CD4-positive, alpha-beta T cell treated with Interleukin-1 beta for 1 hour (primary cell): ENCODE results near the gene CEP135.
A peak's percentile ranks its signal among the peaks of the same experiment; 100 is the strongest.
"Not testable (repeated sequence)": the region's sequence is repeated elsewhere in the genome, so short reads cannot be mapped to it uniquely, and the experiment has no call there.

Experiments
- DNase-seq, 2 donors: peaks; one replicate each; pipeline ENCODE4 v3.0.0-alpha.2; 2020 to 2022

CEP135 gene

GRCh38 chr4:55941881-55942396 lies 6.8 kb upstream of the CEP135 start:
- no peak for DNase-seq

GRCh38 chr4:55947254-55947882 lies 1.4 kb upstream of the CEP135 start:
- peak in 1 of 2 donors; percentile 51 for DNase-seq

- peak; percentile 62 to 78 for DNase-seq
These were observed 626 bp upstream of the CEP135 start for GRCh38 chr4:55947912-55948725.

GRCh38 chr4:55949482-55949802 lies 697 bp downstream of the CEP135 start:
- no peak for DNase-seq

DNA sequence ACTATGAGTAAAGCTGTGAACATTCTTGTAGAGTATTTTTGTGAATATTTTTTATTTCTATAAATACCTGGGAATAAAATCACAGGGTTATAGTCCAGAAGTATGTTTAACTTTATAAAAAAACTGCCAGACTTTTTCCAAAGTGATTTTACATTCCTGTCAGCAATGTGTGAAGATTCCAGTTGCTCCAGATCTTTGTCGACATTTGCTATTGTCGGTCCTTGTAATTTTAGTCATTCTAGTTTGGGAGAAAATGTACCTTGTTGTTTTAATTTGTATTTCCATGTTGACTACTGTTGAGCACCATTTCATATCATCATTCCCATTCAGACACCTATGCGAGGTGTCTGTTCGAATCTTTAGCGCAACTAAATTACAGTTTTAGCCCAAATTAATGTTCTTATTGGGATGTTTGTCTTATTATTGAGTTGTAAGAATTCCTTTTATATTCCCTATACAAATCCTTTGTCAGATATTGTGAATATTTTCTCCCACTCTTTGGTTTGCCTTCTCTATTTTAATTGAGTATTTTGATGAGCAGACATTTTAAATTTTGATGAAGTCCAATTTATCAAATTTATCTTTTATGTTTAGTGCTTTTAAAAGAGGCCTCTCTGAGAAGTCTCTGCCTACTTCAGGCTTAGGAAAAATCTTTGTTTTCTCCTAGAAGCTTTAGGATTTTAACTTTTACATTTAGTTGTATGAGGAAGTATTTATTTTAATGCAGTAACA lies 2.6 kb downstream of the CEP135 start:
- DNase-seq, result no peak

GRCh38 chr4:55955710-55956109 lies 7.0 kb downstream of the CEP135 start:
- no peak for DNase-seq

- DNase-seq, result no peak
These were observed 10.9 kb downstream of the CEP135 start for GRCh38 chr4:55959655-55960054.

DNA sequence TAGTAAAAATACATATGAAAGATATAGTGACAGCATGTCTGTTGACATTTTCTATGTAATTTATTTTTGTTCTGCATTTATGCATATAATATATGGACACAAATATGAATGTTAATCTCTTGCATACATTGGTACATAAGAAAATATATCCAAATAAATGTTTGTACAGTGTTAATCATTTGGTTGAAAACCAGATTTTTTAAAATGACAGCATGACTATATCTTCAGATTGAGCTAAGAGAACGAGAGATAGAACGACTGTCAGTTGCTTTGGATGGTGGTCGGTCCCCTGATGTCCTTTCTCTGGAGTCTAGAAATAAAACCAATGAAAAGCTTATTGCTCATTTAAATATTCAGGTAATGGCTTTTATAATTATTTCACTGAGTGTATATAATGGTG lies 15.3 kb downstream of the CEP135 start:
- DNase-seq, result no peak

- DNase-seq, result no peak
These were observed 16.8 kb downstream of the CEP135 start for GRCh38 chr4:55965585-55965984.

DNA sequence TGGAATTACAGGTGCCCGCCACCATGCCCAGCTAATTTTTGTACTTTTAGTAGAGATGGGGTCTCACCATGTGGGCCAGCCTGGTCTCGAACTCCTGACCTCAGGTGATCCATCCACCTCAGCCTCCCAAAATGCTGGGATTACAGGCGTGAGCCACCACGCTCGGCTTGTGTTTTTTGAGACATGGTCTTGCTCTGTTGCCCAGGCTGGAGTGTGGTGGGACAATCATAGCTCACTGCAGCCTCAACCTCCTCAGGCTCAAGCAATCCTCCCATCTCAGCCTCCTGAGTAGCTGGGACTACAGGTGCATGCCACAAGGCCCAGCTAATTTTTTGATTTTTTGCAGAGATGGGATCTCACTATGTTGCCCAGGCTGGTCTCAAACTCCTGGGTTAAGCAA lies 17.6 kb downstream of the CEP135 start:
- not testable (repeated sequence) for DNase-seq

- DNase-seq, result no peak
These were observed 18.6 kb downstream of the CEP135 start for GRCh38 chr4:55967376-55967775.

- DNase-seq, result no peak
These were observed 24.9 kb downstream of the CEP135 start for GRCh38 chr4:55973650-55974049.

- DNase-seq, result no peak
These were observed 29.1 kb downstream of the CEP135 start for GRCh38 chr4:55977811-55978210.

DNA sequence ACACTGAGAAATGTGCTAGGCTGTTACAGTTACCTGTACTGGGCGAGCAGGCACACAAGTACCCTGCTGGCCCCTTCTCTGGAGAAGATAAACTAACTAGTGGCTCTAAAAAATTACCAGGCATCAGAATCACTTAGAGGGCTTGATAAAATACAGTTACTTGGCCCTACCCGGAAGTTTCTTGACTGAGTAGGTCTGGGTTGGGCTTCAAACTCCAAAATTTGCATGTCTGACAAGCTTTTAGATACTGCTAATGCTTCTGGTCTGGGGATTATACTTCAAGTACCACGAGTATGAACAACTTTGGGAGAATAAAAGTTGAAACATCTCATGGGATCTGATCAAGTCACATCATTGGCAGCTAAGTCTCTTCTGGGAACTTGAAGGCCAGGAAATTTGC lies 30.8 kb downstream of the CEP135 start:
- no peak for DNase-seq

GRCh38 chr4:55980725-55981124 lies 32.0 kb downstream of the CEP135 start:
- DNase-seq, result no peak

GRCh38 chr4:55982976-55983375 lies 34.2 kb downstream of the CEP135 start:
- DNase-seq, result no peak

- no peak for DNase-seq
These were observed 41.0 kb downstream of the CEP135 start for GRCh38 chr4:55989766-55990165.

- DNase-seq, result no peak
These were observed 45.4 kb downstream of the CEP135 start for GRCh38 chr4:55993994-55994663.

- DNase-seq, result no peak
These were observed 47.9 kb downstream of the CEP135 start for GRCh38 chr4:55996646-55997045.

- DNase-seq, result no peak
These were observed 54.9 kb downstream of the CEP135 start for GRCh38 chr4:56003606-56004005.

- no peak for DNase-seq
These were observed 55.5 kb downstream of the CEP135 start for GRCh38 chr4:56004235-56004634.

- DNase-seq, result no peak
These were observed 58.4 kb downstream of the CEP135 start for GRCh38 chr4:56007154-56007553.

- no peak for DNase-seq
These were observed 59.5 kb downstream of the CEP135 start for GRCh38 chr4:56008206-56008605.
